ENCODE data around the gene ATRIP. TPM values are rescaled to one million over a fixed set of nuclear protein-coding genes. Genes with fewer than 3 reads are reported as not detected.

The ATRIP gene
- polyA plus RNA-seq, 3 donors, result 1.8 to 4.7 (median 2.8) TPM

- TF ChIP-seq, protein P1, sequence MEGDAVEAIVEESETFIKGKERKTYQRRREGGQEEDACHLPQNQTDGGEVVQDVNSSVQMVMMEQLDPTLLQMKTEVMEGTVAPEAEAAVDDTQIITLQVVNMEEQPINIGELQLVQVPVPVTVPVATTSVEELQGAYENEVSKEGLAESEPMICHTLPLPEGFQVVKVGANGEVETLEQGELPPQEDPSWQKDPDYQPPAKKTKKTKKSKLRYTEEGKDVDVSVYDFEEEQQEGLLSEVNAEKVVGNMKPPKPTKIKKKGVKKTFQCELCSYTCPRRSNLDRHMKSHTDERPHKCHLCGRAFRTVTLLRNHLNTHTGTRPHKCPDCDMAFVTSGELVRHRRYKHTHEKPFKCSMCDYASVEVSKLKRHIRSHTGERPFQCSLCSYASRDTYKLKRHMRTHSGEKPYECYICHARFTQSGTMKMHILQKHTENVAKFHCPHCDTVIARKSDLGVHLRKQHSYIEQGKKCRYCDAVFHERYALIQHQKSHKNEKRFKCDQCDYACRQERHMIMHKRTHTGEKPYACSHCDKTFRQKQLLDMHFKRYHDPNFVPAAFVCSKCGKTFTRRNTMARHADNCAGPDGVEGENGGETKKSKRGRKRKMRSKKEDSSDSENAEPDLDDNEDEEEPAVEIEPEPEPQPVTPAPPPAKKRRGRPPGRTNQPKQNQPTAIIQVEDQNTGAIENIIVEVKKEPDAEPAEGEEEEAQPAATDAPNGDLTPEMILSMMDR (IDR thresholded peaks at IDR 0.05), result peak; percentile 83
- H3K36me3 Mint-ChIP-seq, result peaks cover 36 to 62% of the 10 kb centered on the region in 2 donors
- Histone ChIP-seq H3K9me3 (replicated peaks in 1 of 2; ENCODE audit: control insufficient read depth in 1 of 2, insufficient read depth in 1 of 2, low read length in 2 of 2) (no peaks in the 10 kb centered on the region), H3K27ac (ENCODE audit: low read depth in 1 of 2, low read length in 2 of 2) (peak overlapping the region; percentile 97 to 100), H3K4me1 (ENCODE audit: control insufficient read depth in 1 of 2, insufficient read depth in 2 of 2, low read length in 2 of 2) (peaks cover 45% of the 10 kb centered on the region in 2 donors), H3K27me3 (ENCODE audit: control insufficient read depth in 2 of 2, insufficient read depth in 2 of 2, low read length in 2 of 2) (no peaks in the 10 kb centered on the region), H3K4me2 (replicated peaks; ENCODE audit: extremely low read depth, low read length, poor library complexity, severe bottlenecking) (peak overlapping the region; percentile 40), H3K79me2 (ENCODE audit: insufficient read depth, low read length) (peaks cover 44% of the 10 kb centered on the region), H4K20me1 (ENCODE audit: insufficient read depth, low read length) (peaks cover 11% of the 10 kb centered on the region), H2AFZ (ENCODE audit: insufficient read depth, low read depth, low read length, poor library complexity, severe bottlenecking) (peak overlapping the region; percentile 15), H3K36me3 (replicated peaks in 1 of 2; ENCODE audit: control insufficient read depth in 1 of 2, insufficient read depth in 2 of 2, low read length in 2 of 2) (peaks cover 45 to 56% of the 10 kb centered on the region in 2 donors), H3K9ac (ENCODE audit: insufficient read depth, low read length, poor library complexity, severe bottlenecking) (peak overlapping the region; percentile 99), H3K4me3 (replicated peaks in 1 of 3; ENCODE audit: low read depth in 2 of 3, low read length in 3 of 3) (peak overlapping the region in 1 of 3 experiments; percentile 4)
- intact Hi-C loops (cut with micrococcal nuclease), result loop anchor here (1.0 to 10.0 kb wide), 5 partner anchors 82 to 220 kb away; partner anchors contain the start of genes SLC26A6 (in 2 of the 2), NCKIPSD (in 1 of the 2) and UQCRC1 (in 1 of the 2)
- WGBS (ENCODE audit: insufficient coverage), result 76% methylated on average over 6 of the region's 7 CpGs
- DNase-seq, result no peak
- H3K27ac Mint-ChIP-seq, result peak overlapping the region; percentile 100
- H3K27me3 Mint-ChIP-seq (ENCODE audit: low read depth in 3 of 3), result peaks cover 0 to 2% (median 0%) of the 10 kb centered on the region in 3 donors
- H3K4me1 Mint-ChIP-seq, result peaks cover 44% of the 10 kb centered on the region
- H3K9me3 Mint-ChIP-seq, result no peaks in the 10 kb centered on the region
- H3K4me3 Mint-ChIP-seq, result peak overlapping the region; percentile 21 to 86
These were observed 18.6 kb downstream of the ATRIP start for GRCh38 chr3:48465237-48465530.

GRCh38 chr3:48465531-48466378, 19.2 kb downstream of the ATRIP start:
- Mint-ChIP-seq H3K27me3 (ENCODE audit: low read depth in 3 of 3) (peaks cover 0 to 2% (median 0%) of the 10 kb centered on the region in 3 donors), H3K36me3 (peaks cover 30 to 62% of the 10 kb centered on the region in 2 donors), H3K4me1 (peaks cover 47% of the 10 kb centered on the region), H3K4me3 (peak overlapping the region; percentile 86 to 94), H3K27ac (peak overlapping the region; percentile 100), H3K9me3 (no peaks in the 10 kb centered on the region)
- Histone ChIP-seq H2AFZ (ENCODE audit: insufficient read depth, low read depth, low read length, poor library complexity, severe bottlenecking) (peak overlapping the region; percentile 15), H3K4me1 (ENCODE audit: control insufficient read depth in 1 of 2, insufficient read depth in 2 of 2, low read length in 2 of 2) (peaks cover 51% of the 10 kb centered on the region in 2 donors), H4K20me1 (ENCODE audit: insufficient read depth, low read length) (peaks cover 11% of the 10 kb centered on the region), H3K27ac (ENCODE audit: low read depth in 1 of 2, low read length in 2 of 2) (peak overlapping the region; percentile 97 to 100), H3K4me3 (replicated peaks in 1 of 3; ENCODE audit: low read depth in 2 of 3, low read length in 3 of 3) (peak overlapping the region; percentile 55 to 91 (median 74)), H3K9ac (ENCODE audit: insufficient read depth, low read length, poor library complexity, severe bottlenecking) (peak overlapping the region; percentile 99), H3K9me3 (replicated peaks in 1 of 2; ENCODE audit: control insufficient read depth in 1 of 2, insufficient read depth in 1 of 2, low read length in 2 of 2) (no peaks in the 10 kb centered on the region), H3K4me2 (replicated peaks; ENCODE audit: extremely low read depth, low read length, poor library complexity, severe bottlenecking) (peak overlapping the region; percentile 97), H3K79me2 (ENCODE audit: insufficient read depth, low read length) (peaks cover 49% of the 10 kb centered on the region), H3K36me3 (replicated peaks in 1 of 2; ENCODE audit: control insufficient read depth in 1 of 2, insufficient read depth in 2 of 2, low read length in 2 of 2) (peaks cover 43 to 53% of the 10 kb centered on the region in 2 donors), H3K27me3 (ENCODE audit: control insufficient read depth in 2 of 2, insufficient read depth in 2 of 2, low read length in 2 of 2) (no peaks in the 10 kb centered on the region)
- TF ChIP-seq, protein P1 (IDR thresholded peaks at IDR 0.05), result no peak
- WGBS (ENCODE audit: insufficient coverage), result under 1% methylated on average over 18 of the region's 21 CpGs
- DNase-seq, result peak; percentile 100
- intact Hi-C loops (cut with micrococcal nuclease), result loop anchor here (1.0 to 10.0 kb wide), 5 partner anchors 82 to 219 kb away; partner anchors contain the start of genes SLC26A6 (in 2 of the 2), NCKIPSD (in 1 of the 2) and UQCRC1 (in 1 of the 2)
